ENCODE data around the gene SFMBT2. TPM values are rescaled to one million over a fixed set of nuclear protein-coding genes. Genes with fewer than 3 reads are reported as not detected.
"Not testable (repeated sequence)": the region's sequence is repeated elsewhere in the genome, so short reads cannot be mapped to it uniquely, and the experiment has no call there.

Gene SFMBT2
- polyA plus RNA-seq, 1 donor = 7.9 TPM

- DNase-seq = no peak
Observed at GRCh38 chr10:7400068-7400715, 10.6 kb downstream of the SFMBT2 start.

DNA sequence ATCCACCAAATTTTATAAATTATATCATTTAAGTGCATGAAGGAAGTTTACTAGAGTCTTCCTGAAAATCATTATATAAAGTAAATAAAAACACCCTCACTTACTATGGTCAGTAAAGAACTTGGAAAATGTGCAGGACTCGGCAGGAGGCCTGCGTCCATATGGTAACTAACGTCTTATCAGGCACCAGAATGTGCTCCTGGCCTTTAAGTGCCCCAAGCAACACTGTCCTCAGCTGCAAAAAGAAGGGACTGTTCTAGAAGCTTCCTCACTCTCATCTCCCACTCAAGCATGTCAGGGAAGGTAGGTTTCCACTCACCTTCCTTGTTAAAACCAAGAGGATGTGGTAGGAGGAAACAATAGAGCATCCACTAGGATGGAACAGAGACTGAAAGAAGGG is 11.3 kb downstream of the SFMBT2 start:
- DNase-seq = no peak

GRCh38 chr10:7397049-7398035 is 13.5 kb downstream of the SFMBT2 start:
- DNase-seq = no peak

DNA sequence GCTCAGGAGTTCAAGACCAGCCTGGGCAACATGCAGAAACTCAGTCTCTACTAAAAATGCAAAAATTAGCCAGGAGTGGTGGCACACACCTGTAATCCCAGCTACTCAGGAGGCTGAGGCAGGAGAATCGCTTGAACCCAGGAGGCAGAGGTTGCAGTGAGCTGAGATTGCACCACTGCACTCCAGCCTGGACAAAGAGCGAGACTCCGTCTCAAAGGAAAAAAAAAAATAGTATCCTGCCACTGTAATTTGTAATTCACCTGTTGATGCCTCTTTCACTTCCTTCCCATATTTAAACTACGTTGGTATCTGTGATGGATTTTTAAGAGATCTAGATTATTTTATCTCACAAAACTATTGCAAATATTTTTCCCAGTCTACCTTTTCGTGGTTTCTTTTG is 18.5 kb downstream of the SFMBT2 start:
- not testable (repeated sequence) for DNase-seq

DNA sequence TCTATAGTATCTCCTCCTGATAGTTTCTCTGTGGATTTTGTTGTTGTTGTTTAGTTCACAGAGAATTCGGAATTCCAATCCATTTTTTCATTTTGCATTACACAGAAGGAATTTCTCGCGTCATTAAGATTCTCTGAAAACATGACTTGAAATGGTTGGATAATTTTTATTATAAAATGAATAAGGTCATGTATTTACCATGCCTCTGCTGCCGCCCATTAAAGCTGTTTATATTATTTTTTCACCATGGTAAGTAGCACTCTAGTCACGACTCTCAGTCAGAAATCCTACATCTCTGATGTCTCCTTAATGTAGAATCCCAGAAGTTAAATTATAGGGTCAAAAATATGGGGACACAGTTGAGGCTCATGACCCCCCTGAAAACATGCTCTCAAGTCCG is 19.1 kb downstream of the SFMBT2 start:
- DNase-seq = no peak

DNA sequence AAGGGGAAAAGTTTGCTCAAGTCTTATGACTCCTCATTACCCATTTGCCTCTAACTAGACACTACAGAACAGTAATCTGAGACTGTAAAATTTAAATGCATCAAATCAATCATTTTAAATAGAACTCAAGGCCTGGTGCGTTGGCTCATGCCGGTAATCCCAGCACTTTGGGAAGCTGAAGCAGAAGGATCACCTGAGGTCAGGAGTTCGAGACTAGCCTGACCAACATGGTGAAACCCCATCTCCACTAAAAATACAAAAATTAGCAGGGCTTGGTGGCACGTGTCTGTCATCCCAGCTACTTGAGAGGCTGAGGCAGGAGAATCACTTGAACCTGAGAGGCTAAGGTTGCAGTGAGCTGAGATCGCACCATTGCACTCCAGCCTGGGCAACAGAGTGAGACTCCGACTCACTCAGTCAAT is 20.1 kb downstream of the SFMBT2 start:
- DNase-seq = not testable (repeated sequence)

DNA sequence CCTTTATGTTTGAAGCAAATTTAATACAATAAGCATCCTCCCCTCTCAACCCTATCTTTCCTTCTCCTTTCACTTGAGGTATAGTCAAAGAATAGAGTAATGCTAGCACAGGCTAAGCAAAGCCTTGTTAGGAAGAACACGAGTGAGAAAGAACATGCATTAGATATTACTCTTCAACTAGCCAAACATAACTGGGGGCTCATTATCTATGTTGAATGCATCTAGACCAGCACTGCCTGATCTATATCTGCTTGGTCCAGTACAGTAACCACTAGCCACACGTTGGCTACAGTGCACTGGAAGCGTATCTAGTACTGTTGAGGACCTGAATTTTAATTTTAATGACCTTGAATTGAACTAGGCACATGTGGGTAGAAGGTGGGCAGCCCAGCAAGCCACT is 21.0 kb downstream of the SFMBT2 start:
- DNase-seq = no peak

DNA sequence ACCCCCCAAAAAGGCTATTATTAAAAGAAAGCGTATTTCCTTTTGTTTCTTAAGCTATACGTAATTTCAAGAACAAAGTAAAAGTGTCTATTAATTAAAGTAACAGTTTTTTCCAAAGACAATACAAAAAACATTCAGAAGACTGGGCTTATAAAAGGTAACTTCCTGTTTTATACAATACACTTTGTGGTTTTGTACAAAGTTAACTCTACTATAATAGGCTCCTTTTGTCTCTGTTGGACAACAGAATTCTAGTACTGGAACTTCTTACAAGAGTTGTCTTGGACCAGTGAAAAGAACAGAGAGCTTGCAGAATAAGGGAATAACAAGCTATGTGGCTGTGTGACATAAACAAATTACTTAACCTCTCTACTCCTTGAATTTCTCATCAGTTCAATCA is 21.5 kb downstream of the SFMBT2 start:
- no peak for DNase-seq

- DNase-seq = no peak
Observed at GRCh38 chr10:7388602-7389001, 22.2 kb downstream of the SFMBT2 start.

DNA sequence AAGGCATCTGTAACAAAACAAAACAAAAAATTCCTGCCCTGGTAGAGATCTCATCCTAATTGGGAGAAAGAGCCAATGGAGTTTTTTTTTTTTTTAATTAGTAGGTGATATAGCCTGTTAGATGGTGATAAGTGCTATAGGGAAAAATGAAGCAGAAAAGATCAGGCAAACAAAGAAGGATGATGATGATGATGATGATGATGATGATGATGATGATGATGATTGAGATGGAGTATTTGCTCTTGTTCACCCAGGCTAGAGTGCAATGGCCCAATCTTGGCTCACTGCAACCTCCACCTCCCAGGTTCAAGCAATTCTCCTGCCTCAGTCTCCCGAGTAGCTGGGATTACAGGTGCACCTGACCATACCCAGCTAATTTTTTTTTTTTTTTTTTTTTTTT is 22.7 kb downstream of the SFMBT2 start:
- not testable (repeated sequence) for DNase-seq

DNA sequence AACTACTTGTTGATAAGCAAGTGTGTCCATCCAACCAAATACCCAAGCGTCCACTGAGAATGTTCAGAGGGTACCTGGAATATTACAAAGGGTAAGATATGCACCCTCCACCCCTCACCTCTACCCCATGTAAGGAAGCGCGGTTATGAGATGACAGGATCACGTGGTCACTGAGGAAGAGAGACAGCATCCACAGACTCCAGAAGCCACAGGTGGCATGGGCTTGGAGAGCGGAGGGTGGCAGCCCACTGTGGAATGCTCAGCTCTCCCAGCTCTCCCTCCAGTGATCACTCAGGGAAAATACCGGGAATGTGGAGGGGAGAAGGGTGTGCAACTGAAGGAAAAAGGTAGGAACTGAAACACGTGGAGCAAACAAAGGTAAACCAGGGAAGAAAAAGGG is 25.7 kb downstream of the SFMBT2 start:
- DNase-seq = no peak

DNA sequence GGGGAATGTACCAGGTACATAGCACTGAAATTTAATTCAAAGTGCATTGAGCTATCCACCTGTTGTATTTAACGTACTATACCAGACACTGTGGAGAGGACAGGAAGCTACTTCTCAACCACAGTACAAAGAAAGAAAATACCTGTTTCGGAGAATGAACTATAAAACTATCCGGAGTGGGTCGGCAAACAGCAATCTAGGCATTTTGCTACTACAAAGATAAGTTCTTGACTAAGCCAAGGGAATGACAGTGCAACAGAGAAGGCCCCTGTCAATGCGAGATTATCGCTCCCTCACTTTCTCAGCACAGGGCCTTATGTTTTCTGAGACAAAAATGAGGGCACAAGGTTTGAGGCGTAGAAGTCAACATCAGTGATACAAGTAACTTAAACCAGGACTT is 27.4 kb downstream of the SFMBT2 start:
- no peak for DNase-seq

- no peak for DNase-seq
Observed at GRCh38 chr10:7380704-7381241, 30.1 kb downstream of the SFMBT2 start.

DNA sequence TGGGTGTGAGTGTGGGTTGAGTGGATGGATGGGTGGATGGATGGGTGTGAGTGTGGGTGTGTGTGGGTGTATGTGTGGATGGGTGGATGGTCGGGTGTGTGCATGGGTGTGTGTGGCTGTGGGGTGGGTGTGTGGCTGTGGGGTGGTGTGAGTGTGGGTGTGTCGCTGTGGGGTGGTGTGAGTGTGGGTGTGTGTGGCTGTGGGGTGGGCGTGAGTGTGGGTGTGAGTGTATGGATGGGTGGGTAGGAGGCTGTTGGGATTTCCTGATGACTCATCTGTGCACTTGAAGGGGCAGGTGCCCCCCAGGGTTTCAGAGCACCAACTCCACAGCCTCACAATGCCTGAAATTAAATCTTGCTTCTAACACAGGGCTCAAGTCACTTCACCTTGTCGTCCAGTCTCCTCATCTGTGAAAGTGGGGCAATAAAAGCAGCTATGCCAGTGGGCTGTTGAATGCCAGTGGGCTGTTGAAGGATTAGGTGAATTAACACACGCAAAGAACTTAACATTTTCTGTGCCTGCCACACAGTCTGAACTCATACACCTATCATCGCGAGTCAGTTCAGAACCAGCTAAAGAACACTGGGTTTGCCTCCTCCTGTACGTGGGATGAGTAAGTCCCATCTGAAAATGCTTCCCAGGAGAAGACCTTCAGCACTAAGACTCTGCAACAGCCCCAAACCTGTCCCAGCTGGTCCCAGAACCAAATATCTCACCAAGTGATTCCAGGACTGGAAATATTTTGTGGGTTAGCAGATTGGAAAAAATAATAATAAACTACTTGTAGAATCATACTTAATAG is 32.0 kb downstream of the SFMBT2 start:
- DNase-seq = no peak

GRCh38 chr10:7377614-7378248 is 33.1 kb downstream of the SFMBT2 start:
- DNase-seq = no peak

DNA sequence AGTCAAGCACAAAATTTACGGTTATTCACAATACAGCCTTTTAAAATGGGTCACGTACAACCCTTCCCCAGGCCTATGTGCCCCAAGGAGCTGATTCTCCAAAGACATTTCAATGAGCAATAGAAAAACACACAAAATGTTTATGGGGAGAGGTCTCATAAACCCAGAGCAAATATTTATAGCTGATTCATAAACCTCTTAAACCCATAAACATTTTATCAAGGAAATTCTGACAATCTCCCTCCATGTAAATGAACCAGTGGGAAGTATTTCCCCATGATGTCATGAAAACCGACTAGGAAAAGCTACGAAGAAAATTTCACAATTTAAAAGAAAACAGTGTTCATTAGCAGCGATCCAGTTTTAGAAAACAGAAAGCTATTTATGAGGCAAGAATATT is 36.0 kb downstream of the SFMBT2 start:
- no peak for DNase-seq

GRCh38 chr10:7373039-7373438 is 37.8 kb downstream of the SFMBT2 start:
- DNase-seq = no peak

DNA sequence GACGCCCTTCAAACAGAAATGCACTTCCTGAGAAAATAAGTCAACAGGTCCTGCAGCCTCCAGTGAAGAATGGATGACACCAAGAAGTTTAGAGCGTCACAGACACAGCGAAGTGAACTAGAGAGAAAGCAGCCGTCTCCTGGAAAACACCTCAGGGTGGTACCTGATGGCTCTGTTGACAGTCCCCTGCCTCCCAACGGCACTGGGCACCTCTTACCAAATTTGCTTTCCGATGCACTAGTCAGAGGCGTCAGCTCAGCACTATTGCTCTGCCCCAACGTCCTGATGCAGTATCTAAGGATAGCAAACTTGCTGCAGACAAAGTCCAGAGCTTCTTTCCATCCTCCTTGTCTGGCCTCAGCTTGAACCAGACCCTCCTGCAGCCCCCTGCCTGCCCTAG is 38.3 kb downstream of the SFMBT2 start:
- DNase-seq = no peak

GRCh38 chr10:7370511-7370910 is 40.3 kb downstream of the SFMBT2 start:
- DNase-seq = no peak

- DNase-seq = no peak
Observed at GRCh38 chr10:7365027-7365745, 45.6 kb downstream of the SFMBT2 start.

DNA sequence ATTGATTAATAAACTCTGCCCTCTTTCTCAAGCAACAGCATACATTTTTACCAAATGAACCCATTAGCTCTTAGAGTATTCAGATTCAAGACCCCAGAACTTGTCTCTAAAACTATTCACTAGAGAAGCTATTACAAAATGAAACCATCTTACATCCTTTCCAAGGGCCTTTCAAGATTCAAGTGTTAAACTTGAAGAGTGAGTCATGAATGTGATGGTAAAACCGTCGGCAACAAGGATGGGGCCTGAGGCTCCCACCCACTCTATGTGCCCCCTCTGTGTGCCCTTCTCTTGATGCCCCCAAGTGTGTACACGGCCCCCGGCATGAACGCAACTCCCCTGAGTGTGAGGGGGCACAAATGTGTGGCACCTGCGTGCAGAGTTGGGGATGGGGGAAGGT is 46.4 kb downstream of the SFMBT2 start:
- no peak for DNase-seq

- DNase-seq = no peak
Observed at GRCh38 chr10:7363700-7364099, 47.1 kb downstream of the SFMBT2 start.

Data from hindlimb muscle (tissue), 1 donor.